Breast epithelium (tissue), 3 donors: ENCODE measurements around the gene PARD3B.

Experiments used
- CTCF ChIP-seq, 3 donors: fragments of 450-650 bp; IDR thresholded peaks; one replicate each; pipeline ENCODE4 v1.5.1; 2016 to 2017; ENCODE audit warnings: antibody characterized with exemption in 3 of 3, mild to moderate bottlenecking in 3 of 3, moderate library complexity in 3 of 3
- POLR2AphosphoS5 ChIP-seq, 3 donors: sonication (generic); formaldehyde crosslinking; IDR thresholded peaks; one replicate each; pipeline ENCODE4 v1.6.1; 2017; ENCODE audit warnings: antibody characterized with exemption in 3 of 3

- TF ChIP-seq POLR2AphosphoS5 (IDR thresholded peaks at IDR 0.05) (no peak), CTCF (IDR thresholded peaks at IDR 0.05) (no peak)
Observed at GRCh38 chr2:204890680-204891079, 345.4 kb downstream of the PARD3B start.
